ENCODE measurements around the gene RABEP1. TPM values are rescaled to one million over a fixed set of nuclear protein-coding genes. Genes with fewer than 3 reads are reported as not detected.

The RABEP1 gene
- 36.6 and 44.7 TPM in 2 replicates for total RNA-seq (ENCODE audit: low replicate concordance)

GRCh38 chr17:5281814-5282641, at the start of gene RABEP1:
Gene RABEP1, plus strand, starts transcription at chr17:5282284. Its CDS starts 203 bp downstream, at chr17:5282487.

GRCh38 chr17:5234645-5235576, 47.2 kb upstream of the RABEP1 start, which contains the start of gene SCIMP:
Gene SCIMP, minus strand, starts transcription at chr17:5234860. Its CDS starts 105 bp downstream, at chr17:5234755.

GRCh38 chr17:5419356-5419958, 137.4 kb downstream of the RABEP1 start, which contains the start of gene NUP88:
Gene NUP88, minus strand, starts transcription at chr17:5419662. Its CDS starts 12 bp downstream, at chr17:5419650.

GRCh38 chr17:5419959-5420653, 138.0 kb downstream of the RABEP1 start, which contains the start of gene RPAIN:
Gene RPAIN, plus strand, starts transcription at chr17:5420182. Its CDS starts 29 bp downstream, at chr17:5420211.

Other genes with a start within 250 kb of the RABEP1 start
- gene SLC52A1, start 246.9 kb upstream of the RABEP1 start, total RNA-seq (ENCODE audit: low replicate concordance), result 0.15 and 0.82 TPM in 2 replicates
- gene ZFP3, start 203.8 kb upstream of the RABEP1 start, total RNA-seq (ENCODE audit: low replicate concordance), result 0.47 and 0.90 TPM in 2 replicates
- gene ZNF232, start 170.4 kb upstream of the RABEP1 start, total RNA-seq (ENCODE audit: low replicate concordance), result 4.2 and 4.7 TPM in 2 replicates
- gene USP6, start 166.3 kb upstream of the RABEP1 start, total RNA-seq (ENCODE audit: low replicate concordance), result not detected in 2 replicates
- 3.3 and 5.3 TPM in 2 replicates for gene ZNF594, start 90.4 kb upstream of the RABEP1 start, total RNA-seq (ENCODE audit: low replicate concordance)
- not detected in 2 replicates for gene SCIMP, start 47.4 kb upstream of the RABEP1 start, total RNA-seq (ENCODE audit: low replicate concordance)
- gene NUP88, start 137.4 kb downstream of the RABEP1 start, total RNA-seq (ENCODE audit: low replicate concordance), result 54.3 and 73.6 TPM in 2 replicates
- gene RPAIN, start 137.9 kb downstream of the RABEP1 start, total RNA-seq (ENCODE audit: low replicate concordance), result 31.9 and 48.9 TPM in 2 replicates
- gene C1QBP, start 156.9 kb downstream of the RABEP1 start, total RNA-seq (ENCODE audit: low replicate concordance), result 105 and 188 TPM in 2 replicates
- gene DHX33, start 186.7 kb downstream of the RABEP1 start, total RNA-seq (ENCODE audit: low replicate concordance), result 8.7 and 10.3 TPM in 2 replicates
- 17.9 and 23.2 TPM in 2 replicates for gene DERL2, start 203.9 kb downstream of the RABEP1 start, total RNA-seq (ENCODE audit: low replicate concordance)
- gene MIS12, start 204.3 kb downstream of the RABEP1 start, total RNA-seq (ENCODE audit: low replicate concordance), result 5.6 and 13.5 TPM in 2 replicates

Measured in smooth muscle cell of the coronary artery (primary cell).